Upper lobe of right lung (tissue), 1 donor: ENCODE data around the gene OVCH2. TPM values are rescaled to one million over a fixed set of nuclear protein-coding genes. Genes with fewer than 3 reads are reported as not detected.
"Not testable (repeated sequence)": the region's sequence is repeated elsewhere in the genome, so short reads cannot be mapped to it uniquely, and the experiment has no call there.

Experiments
- ATAC-seq: fragments of 200-7000 bp; cut with Tn5 transposase; one replicate; pipeline ENCODE4 v1.9.1; 2020; ENCODE audit warnings: mild to moderate bottlenecking, moderate library complexity
- DNase-seq: peaks from one replicate; pipeline ENCODE4 v3.0.0-alpha.2; 2020
- H3K27ac ChIP-seq: fragments of 200-600 bp; one replicate; pipeline ENCODE4 v1.8.0; 2022
- H3K27me3 ChIP-seq: fragments of 200-600 bp; one replicate; pipeline ENCODE4 v1.8.0; 2022; ENCODE audit warnings: mild to moderate bottlenecking
- H3K36me3 ChIP-seq: fragments of 200-600 bp; one replicate; pipeline ENCODE4 v1.8.0; 2022
- H3K4me1 ChIP-seq: fragments of 200-600 bp; one replicate; pipeline ENCODE4 v1.8.0; 2022
- H3K4me3 ChIP-seq: fragments of 200-600 bp; one replicate; pipeline ENCODE4 v1.8.0; 2022; ENCODE audit warnings: mild to moderate bottlenecking
- H3K9me3 ChIP-seq: fragments of 200-600 bp; one replicate; pipeline ENCODE4 v1.8.0; 2022
- intact Hi-C: fragments of 100-400 bp; cut with DNase I; formaldehyde crosslinking; loops from one replicate; pipeline ENCODE4 v1.11.0; 2022
- long read RNA-seq: library from polyadenylated mRNA; unstranded; transcript quantifications from one replicate; pipeline ENCODE4 v2.0.0, GENCODE V29; 2021
- total RNA-seq: library from RNA; stranded (reverse); fragmentation: NEBNext Ultra II Directional; extraction: Animal tissue kit (Norgen Biotek cat#: 25700); gene quantifications from one replicate; pipeline ENCODE4 v1.2.1, GENCODE V29; 2021
- TF ChIP-seq, protein P1 (sequence below): fragments of 200-600 bp; IDR thresholded peaks from one replicate; pipeline ENCODE4 v1.8.0; 2022; ENCODE audit warnings: antibody characterized with exemption
- donor health status: DM: no; HTN: yes; CAD: no; lungs with severe emphysema.

Gene OVCH2, protein sequence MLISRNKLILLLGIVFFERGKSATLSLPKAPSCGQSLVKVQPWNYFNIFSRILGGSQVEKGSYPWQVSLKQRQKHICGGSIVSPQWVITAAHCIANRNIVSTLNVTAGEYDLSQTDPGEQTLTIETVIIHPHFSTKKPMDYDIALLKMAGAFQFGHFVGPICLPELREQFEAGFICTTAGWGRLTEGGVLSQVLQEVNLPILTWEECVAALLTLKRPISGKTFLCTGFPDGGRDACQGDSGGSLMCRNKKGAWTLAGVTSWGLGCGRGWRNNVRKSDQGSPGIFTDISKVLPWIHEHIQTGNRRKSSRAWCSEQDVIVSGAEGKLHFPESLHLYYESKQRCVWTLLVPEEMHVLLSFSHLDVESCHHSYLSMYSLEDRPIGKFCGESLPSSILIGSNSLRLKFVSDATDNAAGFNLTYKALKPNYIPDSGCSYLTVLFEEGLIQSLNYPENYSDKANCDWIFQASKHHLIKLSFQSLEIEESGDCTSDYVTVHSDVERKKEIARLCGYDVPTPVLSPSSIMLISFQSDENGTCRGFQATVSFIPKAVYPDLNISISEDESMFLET
- 6.4 TPM for total RNA-seq
- long read RNA-seq, partial matches to known transcripts = 0 of 1 reads
- long read RNA-seq, other reads (novel, unspliced or antisense) = 1 of 1 reads

- intact Hi-C loops = no loop called here
- DNase-seq = no peak
- no peaks in the 10 kb centered on the region for H3K27me3 ChIP-seq
- H3K27ac ChIP-seq = no peak within 1 kb of the TSS
- no peaks in the 10 kb centered on the region for H3K9me3 ChIP-seq
- TF ChIP-seq, protein P1, sequence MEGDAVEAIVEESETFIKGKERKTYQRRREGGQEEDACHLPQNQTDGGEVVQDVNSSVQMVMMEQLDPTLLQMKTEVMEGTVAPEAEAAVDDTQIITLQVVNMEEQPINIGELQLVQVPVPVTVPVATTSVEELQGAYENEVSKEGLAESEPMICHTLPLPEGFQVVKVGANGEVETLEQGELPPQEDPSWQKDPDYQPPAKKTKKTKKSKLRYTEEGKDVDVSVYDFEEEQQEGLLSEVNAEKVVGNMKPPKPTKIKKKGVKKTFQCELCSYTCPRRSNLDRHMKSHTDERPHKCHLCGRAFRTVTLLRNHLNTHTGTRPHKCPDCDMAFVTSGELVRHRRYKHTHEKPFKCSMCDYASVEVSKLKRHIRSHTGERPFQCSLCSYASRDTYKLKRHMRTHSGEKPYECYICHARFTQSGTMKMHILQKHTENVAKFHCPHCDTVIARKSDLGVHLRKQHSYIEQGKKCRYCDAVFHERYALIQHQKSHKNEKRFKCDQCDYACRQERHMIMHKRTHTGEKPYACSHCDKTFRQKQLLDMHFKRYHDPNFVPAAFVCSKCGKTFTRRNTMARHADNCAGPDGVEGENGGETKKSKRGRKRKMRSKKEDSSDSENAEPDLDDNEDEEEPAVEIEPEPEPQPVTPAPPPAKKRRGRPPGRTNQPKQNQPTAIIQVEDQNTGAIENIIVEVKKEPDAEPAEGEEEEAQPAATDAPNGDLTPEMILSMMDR = no peak
- H3K4me3 ChIP-seq = no peak within 1 kb of the TSS
- H3K36me3 ChIP-seq = no peaks in the 10 kb centered on the region
- ATAC-seq = no peak
- H3K4me1 ChIP-seq = no peaks in the 10 kb centered on the region
Measured at GRCh38 chr11:7706377-7706776, at the start of gene OVCH2. Gene OVCH2 (minus strand): TSS chr11:7706477. CDS start chr11:7706394, 83 bp downstream.

DNA sequence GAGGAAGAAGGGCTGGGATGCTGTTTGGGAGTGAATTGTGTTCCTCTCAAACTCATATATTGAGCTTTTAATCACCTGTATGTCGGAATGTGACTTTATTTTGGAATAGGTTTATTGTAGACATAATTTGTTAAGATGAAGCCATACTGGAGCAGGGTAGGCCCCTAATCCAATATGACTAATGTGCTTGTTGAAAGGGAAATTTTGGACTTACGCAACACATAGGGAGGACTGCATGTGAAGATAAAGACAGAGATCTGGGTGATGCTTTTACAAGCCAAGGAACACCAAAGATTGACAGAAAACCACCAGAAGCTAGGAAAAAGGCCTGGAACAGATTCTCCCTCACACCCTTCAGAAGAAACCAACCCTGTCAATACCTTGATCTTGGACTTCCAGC is 43.2 kb upstream of the OVCH2 start:
- intact Hi-C loops = no loop called here
- TF ChIP-seq, protein P1 = no peak
- Histone ChIP-seq H3K27me3 (no peaks in the 10 kb centered on the region), H3K9me3 (no peaks in the 10 kb centered on the region), H3K4me1 (no peaks in the 10 kb centered on the region), H3K36me3 (no peaks in the 10 kb centered on the region), H3K27ac (no peak overlapping the region), H3K4me3 (no peak overlapping the region)
- no peak for ATAC-seq
- no peak for DNase-seq

DNA sequence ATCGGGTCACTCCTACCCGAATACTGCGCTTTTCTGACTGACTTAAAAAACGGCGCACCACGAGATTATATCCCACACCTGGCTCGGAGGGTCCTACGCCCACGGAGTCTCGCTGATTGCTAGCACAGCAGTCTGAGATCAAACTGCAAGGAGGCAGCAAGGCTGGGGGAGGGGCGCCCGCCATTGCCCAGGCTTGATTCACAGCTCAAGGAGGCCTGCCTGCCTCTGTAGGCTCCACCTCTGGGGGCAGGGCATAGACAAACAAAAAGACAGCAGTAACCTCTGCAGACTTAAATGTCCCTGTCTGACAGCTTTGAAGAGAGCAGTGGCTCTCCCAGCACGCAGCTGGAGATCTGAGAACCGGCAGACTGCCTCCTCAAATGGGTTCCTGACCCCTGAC is 28.5 kb upstream of the OVCH2 start:
- H3K27me3 ChIP-seq, H3K4me3 ChIP-seq, DNase-seq, H3K27ac ChIP-seq, H3K36me3 ChIP-seq, H3K4me1 ChIP-seq, intact Hi-C loops, ATAC-seq, H3K9me3 ChIP-seq: not testable (repeated sequence)

DNA sequence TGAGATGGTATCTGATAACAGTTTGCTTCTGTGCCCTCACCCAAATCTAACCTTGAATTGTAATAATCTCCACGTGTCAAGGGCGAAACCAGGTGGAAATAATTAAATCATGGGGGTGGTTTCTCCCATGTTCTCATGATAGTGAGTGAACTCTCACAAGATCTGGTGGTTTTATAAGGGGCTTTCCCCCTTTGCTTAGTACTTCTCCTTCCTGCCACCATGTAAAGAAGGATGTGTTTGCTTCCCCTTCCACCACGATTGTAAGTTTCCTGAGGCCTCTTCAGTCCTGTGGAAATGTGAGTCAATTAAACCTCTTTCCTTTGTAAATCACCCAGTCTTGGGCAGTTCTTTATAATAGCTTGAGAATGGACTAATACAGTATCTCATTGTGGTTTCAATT is 8.5 kb upstream of the OVCH2 start:
- intact Hi-C loops = no loop called here
- TF ChIP-seq, protein P1 = no peak
- no peak overlapping the region for H3K27ac ChIP-seq
- DNase-seq = no peak
- H3K36me3 ChIP-seq = no peaks in the 10 kb centered on the region
- no peak overlapping the region for H3K4me3 ChIP-seq
- H3K27me3 ChIP-seq = no peaks in the 10 kb centered on the region
- H3K9me3 ChIP-seq = no peaks in the 10 kb centered on the region
- no peak for ATAC-seq
- H3K4me1 ChIP-seq = no peaks in the 10 kb centered on the region

DNA sequence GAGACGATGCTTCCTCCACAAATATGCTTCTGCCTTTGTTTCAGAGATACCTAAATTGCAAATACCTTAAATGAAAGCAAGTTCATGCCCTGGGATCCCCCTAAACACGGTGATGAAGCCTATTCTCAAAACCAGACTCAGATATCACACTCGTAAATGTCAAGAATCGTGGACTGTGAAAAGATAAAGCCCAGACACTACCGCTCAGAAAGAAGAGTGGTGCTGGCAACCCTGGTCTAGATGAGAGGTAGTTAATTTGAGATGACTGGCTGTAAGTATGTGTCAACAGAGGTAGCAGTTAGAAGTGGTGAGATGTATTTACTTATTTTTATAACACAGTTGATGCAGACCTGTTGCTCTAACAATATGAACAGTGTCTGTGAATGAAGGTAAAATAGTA is 2.5 kb downstream of the OVCH2 start:
- Histone ChIP-seq H3K4me1 (no peaks in the 10 kb centered on the region), H3K4me3 (no peak overlapping the region), H3K36me3 (no peaks in the 10 kb centered on the region), H3K27ac (no peak overlapping the region), H3K9me3 (no peaks in the 10 kb centered on the region), H3K27me3 (no peaks in the 10 kb centered on the region)
- DNase-seq (no peak), ATAC-seq (no peak)
- TF ChIP-seq, protein P1 = no peak
- intact Hi-C loops = no loop called here

DNA sequence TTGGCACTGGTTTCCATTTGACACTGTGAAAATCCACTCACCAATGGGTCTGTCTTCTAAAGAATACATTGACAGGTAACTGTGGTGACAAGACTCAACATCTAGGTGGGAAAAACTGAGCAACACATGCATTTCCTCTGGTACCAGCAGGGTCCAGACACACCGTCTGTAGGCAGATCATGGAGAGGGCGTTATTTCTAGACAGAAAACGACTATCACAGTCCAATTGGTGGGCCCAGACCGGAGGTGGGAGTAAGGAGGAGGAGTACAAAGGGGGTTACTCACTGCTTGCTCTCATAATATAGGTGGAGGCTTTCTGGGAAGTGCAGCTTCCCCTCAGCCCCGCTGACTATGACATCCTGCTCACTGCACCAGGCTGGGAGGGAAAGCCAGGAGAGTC is 9.9 kb downstream of the OVCH2 start:
- Histone ChIP-seq H3K27me3 (peaks cover 6% of the 10 kb centered on the region), H3K36me3 (no peaks in the 10 kb centered on the region), H3K4me3 (no peak overlapping the region), H3K4me1 (no peaks in the 10 kb centered on the region), H3K27ac (no peak overlapping the region), H3K9me3 (no peaks in the 10 kb centered on the region)
- DNase-seq (no peak), ATAC-seq (peak; percentile 18)
- TF ChIP-seq, protein P1 = no peak
- intact Hi-C loops = no loop called here
